Superior temporal gyrus (tissue), 1 donor: Measurements from ENCODE around the gene PNPO.

Experiments
- DNase-seq: peaks from one replicate; pipeline ENCODE4 v3.0.0-alpha.2; 2016; ENCODE audit errors: extremely low spot score

Gene PNPO

GRCh38 chr17:47998044-47998443, 56.7 kb downstream of the PNPO start:
- DNase-seq = no peak
